GM06990 (cell line): ENCODE results near the gene EP400.
A peak's percentile ranks its signal among the peaks of the same experiment; 100 is the strongest.

Experiments used
- DNase-seq: peaks from one replicate; pipeline ENCODE4 v3.0.0-alpha.2; 2011; ENCODE audit not compliant: insufficient read length; ENCODE audit errors: extremely low read depth
- H3K27me3 ChIP-seq: replicated peaks from 2 replicates; pipeline ENCODE4 v1.6.0; 2011; ENCODE audit warnings: low read length; ENCODE audit not compliant: control insufficient read depth, insufficient read depth
- H3K36me3 ChIP-seq: 2 replicates; pipeline ENCODE4 v1.5.1; 2011; ENCODE audit warnings: low read length; ENCODE audit not compliant: control insufficient read depth, insufficient read depth
- H3K4me3 ChIP-seq: replicated peaks from 2 replicates; pipeline ENCODE4 v1.5.1; 2011; ENCODE audit warnings: low read depth, mild to moderate bottlenecking, control low read depth, low read length
- CTCF ChIP-seq: IDR thresholded peaks from 2 replicates; pipeline ENCODE4 v1.5.1; 2011; ENCODE audit warnings: low read length, control low read depth, mild to moderate bottlenecking, inconsistent platforms; ENCODE audit not compliant: insufficient read depth, poor library complexity, severe bottlenecking

EP400 gene

DNA sequence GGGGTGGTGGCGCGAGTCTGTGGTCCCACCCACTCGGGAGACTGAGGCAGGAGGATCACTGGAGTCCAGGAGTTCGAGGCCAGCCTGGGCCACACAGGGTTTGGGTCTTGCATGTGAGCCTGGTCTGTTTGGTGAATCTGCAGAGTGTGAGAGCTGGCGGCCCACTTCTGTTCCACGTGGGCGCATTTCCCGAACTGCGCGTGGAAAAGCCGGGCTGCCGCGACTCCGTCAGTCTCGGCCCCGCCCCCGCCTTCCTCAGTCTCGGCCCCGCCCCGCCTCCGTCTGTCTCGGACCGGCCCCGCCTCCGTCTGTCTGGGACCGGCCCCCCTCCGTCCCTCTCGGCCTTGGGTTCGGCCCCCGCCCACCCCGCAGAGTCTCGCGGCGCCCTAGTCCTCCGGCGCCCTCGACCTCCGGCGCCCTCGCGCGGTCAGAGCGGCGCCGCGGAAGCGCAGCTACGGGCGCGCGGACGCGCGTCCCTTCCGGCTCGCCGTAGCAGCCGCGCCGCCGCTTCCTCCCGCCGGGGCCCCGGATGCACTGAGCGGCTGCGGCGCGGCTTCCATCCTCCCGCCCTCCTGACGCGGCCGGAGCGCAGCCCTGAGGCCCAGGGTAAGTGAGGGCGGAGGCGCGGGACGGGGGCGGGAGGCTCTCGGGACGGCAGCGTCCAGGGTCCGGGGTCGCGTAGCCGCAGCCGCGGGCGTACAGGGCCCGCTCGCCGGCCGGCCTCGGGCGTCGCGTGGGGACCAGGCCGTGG is at the start of gene EP400:
Gene EP400, plus strand, starts transcription at position 512 of the 751 bp plus-strand sequence. CDS start 10,678 bp downstream, outside the sequence.
- peak; percentile 96 for DNase-seq
- peak; percentile 18 for TF ChIP-seq CTCF

DNA sequence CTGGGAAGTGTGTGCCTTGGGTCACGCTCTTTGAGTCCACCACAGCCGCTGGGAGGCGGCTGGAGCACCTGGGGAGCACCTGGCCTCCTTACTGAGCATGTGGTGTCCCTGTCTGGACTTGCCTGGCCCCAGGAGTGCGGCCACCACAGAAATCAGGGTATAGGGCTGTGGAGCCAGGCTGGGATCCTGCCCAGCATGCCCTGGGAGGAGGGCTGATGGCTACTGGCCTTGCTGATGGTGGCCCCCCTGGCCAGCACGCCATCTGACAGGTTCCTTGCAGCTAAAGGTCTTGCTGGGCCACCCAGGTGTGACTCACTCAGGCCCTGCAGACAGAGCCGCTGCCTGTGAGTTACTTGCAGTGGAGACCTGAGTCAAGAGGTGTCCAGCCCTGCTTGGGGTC is 49.3 kb upstream of the EP400 start:
- Histone ChIP-seq H3K27me3 (no peaks in the 10 kb centered on the region), H3K4me3 (no peak overlapping the region), H3K36me3 (peaks cover 2% of the 10 kb centered on the region; the same call in 1 of the 2 replicates)
- DNase-seq: peak; percentile 9
- no peak for TF ChIP-seq CTCF

More for the DNA sequence above, at the start of gene EP400:
- peaks cover 4% of the 10 kb centered on the region for H3K36me3 ChIP-seq
- H3K27me3 ChIP-seq: no peaks in the 10 kb centered on the region
- H3K4me3 ChIP-seq: peak within 1 kb of the TSS; percentile 85

- no peaks in the 10 kb centered on the region for H3K27me3 ChIP-seq
- no peak overlapping the region for H3K4me3 ChIP-seq
- TF ChIP-seq CTCF: no peak
- H3K36me3 ChIP-seq: peaks cover 1% of the 10 kb centered on the region; the same call in 1 of the 2 replicates
- no peak for DNase-seq
These were observed 48.1 kb upstream of the EP400 start for GRCh38 chr12:131901431-131902331.

- TF ChIP-seq CTCF: no peak
- H3K27me3 ChIP-seq: no peaks in the 10 kb centered on the region
- no peaks in the 10 kb centered on the region; the same call in 1 of the 2 replicates for H3K36me3 ChIP-seq
- no peak overlapping the region for H3K4me3 ChIP-seq
- DNase-seq: peak; percentile 2
These were observed 47.2 kb upstream of the EP400 start for GRCh38 chr12:131902332-131903241.
